T-helper 2 cell treated with Interferon-gamma antibody and Interleukin-4, amounts not matched to agents 100 ng/mL and 5 ng/mL, for 36 hours (primary cell): ENCODE data around the gene ANO10. TPM values are rescaled to one million over a fixed set of nuclear protein-coding genes. Genes with fewer than 3 reads are reported as not detected.

Experiments
- intact Hi-C: fragments of 100-400 bp; cut with micrococcal nuclease; formaldehyde crosslinking; loops from one replicate; pipeline ENCODE4 v1.15.1; 2023
- total RNA-seq: library from RNA; stranded (reverse); gene quantifications from 2 replicates; pipeline ENCODE4 v1.2.3, GENCODE V29; 2022

ANO10 gene
- total RNA-seq, 1 donor from 2014 or later, result 11.3 TPM

- intact Hi-C loops, result no loop called here
These were observed 267.7 kb downstream of the ANO10 start for GRCh38 chr3:43353923-43354670.

- intact Hi-C loops, result no loop called here
These were observed 268.4 kb downstream of the ANO10 start for GRCh38 chr3:43353393-43353792.

GRCh38 chr3:43349716-43350115, 272.1 kb downstream of the ANO10 start:
- intact Hi-C loops, result no loop called here

GRCh38 chr3:43348852-43349574, 272.8 kb downstream of the ANO10 start:
- intact Hi-C loops, result no loop called here

GRCh38 chr3:43348350-43348749, 273.5 kb downstream of the ANO10 start:
- intact Hi-C loops, result no loop called here

- intact Hi-C loops, result loop anchor here (1.0 to 2.0 kb wide), 3 partner anchors 42 to 60 kb away; no protein-coding TSS in a partner anchor
These were observed 274.0 kb downstream of the ANO10 start for GRCh38 chr3:43347774-43348173.

GRCh38 chr3:43346978-43347749, 274.6 kb downstream of the ANO10 start:
- intact Hi-C loops, result loop anchor here (1.0 to 2.0 kb wide), 3 partner anchors 42 to 60 kb away; no protein-coding TSS in a partner anchor

- intact Hi-C loops, result loop anchor here (2.0 kb wide), 1 partner anchor 49 kb away; no protein-coding TSS in a partner anchor
These were observed 275.9 kb downstream of the ANO10 start for GRCh38 chr3:43345877-43346276.

- intact Hi-C loops, result no loop called here
These were observed 276.6 kb downstream of the ANO10 start for GRCh38 chr3:43345246-43345645.

GRCh38 chr3:43344520-43344919, 277.3 kb downstream of the ANO10 start:
- intact Hi-C loops, result no loop called here

GRCh38 chr3:43343815-43344214, 278.0 kb downstream of the ANO10 start:
- intact Hi-C loops, result no loop called here

- intact Hi-C loops, result no loop called here
These were observed 278.6 kb downstream of the ANO10 start for GRCh38 chr3:43343185-43343584.

GRCh38 chr3:43341788-43342187, 280.0 kb downstream of the ANO10 start:
- intact Hi-C loops, result no loop called here

- intact Hi-C loops, result no loop called here
These were observed 281.4 kb downstream of the ANO10 start for GRCh38 chr3:43340403-43340802.

- intact Hi-C loops, result no loop called here
These were observed 283.5 kb downstream of the ANO10 start for GRCh38 chr3:43338295-43338694.

GRCh38 chr3:43335799-43336198, 286.0 kb downstream of the ANO10 start:
- intact Hi-C loops, result no loop called here

- intact Hi-C loops, result no loop called here
These were observed 286.8 kb downstream of the ANO10 start for GRCh38 chr3:43334976-43335375.

GRCh38 chr3:43331381-43331780, 290.4 kb downstream of the ANO10 start:
- intact Hi-C loops, result no loop called here

GRCh38 chr3:43330981-43331380, 290.8 kb downstream of the ANO10 start:
- intact Hi-C loops, result no loop called here

GRCh38 chr3:43328653-43329052, 293.2 kb downstream of the ANO10 start:
- intact Hi-C loops, result no loop called here

GRCh38 chr3:43327582-43327979, 294.2 kb downstream of the ANO10 start:
- intact Hi-C loops, result no loop called here
